MCF 10A (cell line): Measurements from ENCODE around the gene KLHL7. TPM values are rescaled to one million over a fixed set of nuclear protein-coding genes. Genes with fewer than 3 reads are reported as not detected.
A peak's percentile ranks its signal among the peaks of the same experiment; 100 is the strongest.

ENCODE experiments used
- BruUV-seq: library from RNA; stranded (reverse); fragments of 400-500 nt; replicated peaks from 2 replicates; lab custom pipeline; 2021; lab: Mats Ljungman, UMichigan
- CTCF ChIA-PET: fragments of 300-600 bp; sonication (Branson Sonifier 250); formaldehyde crosslinking; extraction: SDS; loops from one replicate; lab custom pipeline; 2021; ENCODE audit warnings: antibody characterized with exemption, inconsistent platforms; lab: Yijun Ruan, JAX
- POLR2A ChIA-PET: fragments of 300-600, 350-650 bp; sonication (Branson Sonifier 250); formaldehyde crosslinking; extraction: SDS; loops from one replicate; lab custom pipeline; 2020; ENCODE audit warnings: antibody characterized with exemption, inconsistent platforms; lab: Yijun Ruan, JAX
- DNase-seq: peaks from one replicate; pipeline ENCODE4 v3.0.0-alpha.2; 2018; ENCODE audit not compliant: unreplicated experiment
- H3K27ac Mint-ChIP-seq: one replicate; pipeline ENCODE4 v1.8.0; 2022; ENCODE audit warnings: mild to moderate bottlenecking, low read depth, mixed read lengths; ENCODE audit not compliant: unreplicated experiment
- H3K27me3 Mint-ChIP-seq: one replicate; pipeline ENCODE4 v1.8.0; 2022; ENCODE audit warnings: mixed read lengths; ENCODE audit not compliant: insufficient read depth, unreplicated experiment
- H3K36me3 Mint-ChIP-seq: one replicate; pipeline ENCODE4 v1.8.0; 2022; ENCODE audit warnings: mild to moderate bottlenecking, moderate library complexity, mixed read lengths; ENCODE audit not compliant: insufficient read depth, unreplicated experiment
- H3K4me1 Mint-ChIP-seq: one replicate; pipeline ENCODE4 v1.8.0; 2022; ENCODE audit warnings: mixed read lengths; ENCODE audit not compliant: insufficient read depth, unreplicated experiment
- H3K4me3 Mint-ChIP-seq: one replicate; pipeline ENCODE4 v1.8.0; 2022; ENCODE audit warnings: mild to moderate bottlenecking, moderate library complexity, mixed read lengths; ENCODE audit not compliant: unreplicated experiment
- H3K9me3 Mint-ChIP-seq: one replicate; pipeline ENCODE4 v1.8.0; 2022; ENCODE audit warnings: mixed read lengths; ENCODE audit not compliant: unreplicated experiment
- intact Hi-C: fragments of 100-400 bp; cut with micrococcal nuclease; formaldehyde crosslinking; loops from 2 replicates; pipeline ENCODE4 v1.14.1; 2022
- total RNA-seq: library from RNA; stranded (reverse); gene quantifications from 2 replicates; pipeline ENCODE4 v1.2.3, GENCODE V29; 2022
- TF ChIP-seq, protein P1 (sequence below): fragments of 200-600 bp; IDR thresholded peaks from one replicate; pipeline ENCODE4 v1.8.0; 2022; ENCODE audit warnings: antibody characterized with exemption, mild to moderate bottlenecking; ENCODE audit not compliant: unreplicated experiment

KLHL7 gene
- total RNA-seq, 1 experiment from 2014 or later, result 19.1 TPM

DNA sequence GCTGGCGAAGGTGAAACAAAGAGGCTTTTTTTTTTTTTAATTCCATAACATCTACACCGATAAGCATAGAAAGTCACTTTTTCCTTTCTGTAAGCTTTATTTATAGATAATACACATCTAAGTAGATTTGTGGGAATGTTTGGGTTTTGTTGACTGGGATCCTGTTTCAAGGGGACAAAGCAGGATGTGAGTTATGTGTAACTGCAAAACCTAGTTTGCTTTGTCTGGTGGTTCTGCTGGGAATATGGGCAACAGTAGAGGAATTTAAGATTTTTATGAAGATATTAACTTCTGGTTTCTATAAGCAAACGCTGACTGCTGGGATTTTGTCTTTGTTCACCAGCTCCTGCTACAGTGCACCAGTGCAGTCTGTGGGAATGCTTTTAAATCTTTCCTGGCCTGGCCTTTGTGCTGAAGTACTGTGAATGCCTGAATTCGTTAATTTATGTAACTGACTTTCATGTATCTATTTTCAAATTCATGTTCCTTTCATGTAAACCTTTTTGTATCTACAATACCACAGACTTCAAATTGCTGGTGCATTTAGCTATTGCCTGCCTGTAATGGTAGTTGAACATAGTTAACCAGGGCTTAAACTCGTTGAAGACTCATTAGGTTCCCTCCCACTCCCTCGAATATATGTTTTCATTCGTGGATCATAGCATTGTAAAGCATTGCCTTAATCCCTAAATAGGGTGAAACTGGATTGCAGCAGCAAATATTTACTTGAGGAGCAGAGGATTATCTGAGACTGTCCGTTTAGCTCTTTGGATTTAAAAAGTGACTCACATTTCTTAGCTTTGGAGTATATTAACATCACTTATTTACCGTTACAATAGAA is 1.5 kb downstream of the KLHL7 start:
- peaks cover 34% of the 10 kb centered on the region for H3K4me1 Mint-ChIP-seq

DNA sequence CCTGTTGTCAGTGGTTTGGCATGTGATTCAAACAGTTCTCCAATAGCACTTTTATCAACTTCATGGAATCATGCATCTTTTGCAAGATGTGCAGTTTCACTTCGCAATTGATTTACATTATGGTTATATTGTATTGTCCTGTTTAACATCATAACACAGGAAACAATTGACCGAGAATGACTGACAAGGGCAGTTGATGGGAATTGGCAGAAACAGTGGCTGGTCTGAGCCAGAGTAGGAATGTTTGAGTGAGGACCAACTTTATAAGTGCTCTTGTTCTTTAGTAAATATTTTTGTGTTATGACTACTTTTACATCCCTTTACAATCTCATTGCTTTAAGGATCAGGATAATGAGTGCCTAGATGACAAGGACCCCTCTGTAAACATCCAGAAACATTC is 2.2 kb downstream of the KLHL7 start:
- ChIA-PET CTCF (interaction anchor here (0.6 to 1.2 kb wide), 3 partner anchors 9 to 443 kb away, joined by 3 to 5 read pairs (median 4); no protein-coding TSS in a partner anchor), POLR2A (interaction anchor here (0.8 to 4.6 kb wide), 10 partner anchors 8 to 421 kb away, joined by 3 to 99 read pairs (median 12); partner anchors contain the start of gene NUP42)
- no peak for DNase-seq
- Mint-ChIP-seq H3K4me3 (peak overlapping the region; percentile 94), H3K9me3 (no peaks in the 10 kb centered on the region), H3K36me3 (no peaks in the 10 kb centered on the region), H3K27ac (no peak overlapping the region), H3K27me3 (no peaks in the 10 kb centered on the region), H3K4me1 (peaks cover 34% of the 10 kb centered on the region)
- TF ChIP-seq, protein P1, sequence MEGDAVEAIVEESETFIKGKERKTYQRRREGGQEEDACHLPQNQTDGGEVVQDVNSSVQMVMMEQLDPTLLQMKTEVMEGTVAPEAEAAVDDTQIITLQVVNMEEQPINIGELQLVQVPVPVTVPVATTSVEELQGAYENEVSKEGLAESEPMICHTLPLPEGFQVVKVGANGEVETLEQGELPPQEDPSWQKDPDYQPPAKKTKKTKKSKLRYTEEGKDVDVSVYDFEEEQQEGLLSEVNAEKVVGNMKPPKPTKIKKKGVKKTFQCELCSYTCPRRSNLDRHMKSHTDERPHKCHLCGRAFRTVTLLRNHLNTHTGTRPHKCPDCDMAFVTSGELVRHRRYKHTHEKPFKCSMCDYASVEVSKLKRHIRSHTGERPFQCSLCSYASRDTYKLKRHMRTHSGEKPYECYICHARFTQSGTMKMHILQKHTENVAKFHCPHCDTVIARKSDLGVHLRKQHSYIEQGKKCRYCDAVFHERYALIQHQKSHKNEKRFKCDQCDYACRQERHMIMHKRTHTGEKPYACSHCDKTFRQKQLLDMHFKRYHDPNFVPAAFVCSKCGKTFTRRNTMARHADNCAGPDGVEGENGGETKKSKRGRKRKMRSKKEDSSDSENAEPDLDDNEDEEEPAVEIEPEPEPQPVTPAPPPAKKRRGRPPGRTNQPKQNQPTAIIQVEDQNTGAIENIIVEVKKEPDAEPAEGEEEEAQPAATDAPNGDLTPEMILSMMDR, result no peak
- BruUV-seq, result no TSS peak
- intact Hi-C loops, result no loop called here

More for the DNA sequence above, 1.5 kb downstream of the KLHL7 start:
- intact Hi-C loops, result no loop called here
- CTCF ChIA-PET, result interaction anchor here (0.6 to 2.0 kb wide), 11 partner anchors 9 to 548 kb away, joined by 3 to 14 read pairs (median 4); no protein-coding TSS in a partner anchor
- Mint-ChIP-seq H3K4me3 (peak overlapping the region; percentile 94), H3K27me3 (no peaks in the 10 kb centered on the region), H3K9me3 (no peaks in the 10 kb centered on the region), H3K36me3 (no peaks in the 10 kb centered on the region), H3K27ac (peak overlapping the region; percentile 96)
- POLR2A ChIA-PET, result interaction anchor here (0.6 to 4.6 kb wide), 28 partner anchors 9 to 424 kb away, joined by 3 to 99 read pairs (median 5); partner anchors contain the start of genes NUP42 and TOMM7
- TSS peak; percentile 32 for BruUV-seq
- DNase-seq, result no peak
- TF ChIP-seq, protein P1, result no peak

DNA sequence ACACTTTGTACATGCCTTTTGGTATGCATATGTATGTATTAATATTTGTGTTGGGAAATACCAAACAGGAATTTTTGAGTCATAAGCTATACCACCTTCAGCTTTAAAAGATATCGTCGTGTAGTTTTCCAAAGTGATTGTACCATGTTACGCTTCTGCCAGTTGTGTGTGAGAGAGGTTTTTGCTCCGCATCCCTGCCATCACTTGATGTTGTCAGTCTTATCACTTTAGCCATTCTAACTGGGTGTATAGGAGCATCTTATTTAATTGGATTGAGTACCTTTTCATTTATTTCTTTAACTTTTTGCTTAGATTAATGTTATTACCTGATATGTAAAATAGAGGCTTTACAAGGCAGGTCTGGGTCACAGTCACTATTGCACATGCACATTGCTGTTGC is 3.4 kb downstream of the KLHL7 start:
- no peak overlapping the region for H3K27ac Mint-ChIP-seq
- peaks cover 34% of the 10 kb centered on the region for H3K4me1 Mint-ChIP-seq
- no peaks in the 10 kb centered on the region for H3K9me3 Mint-ChIP-seq
- ChIA-PET CTCF (interaction anchor here (0.6 to 1.0 kb wide), 3 partner anchors 53 to 1182 kb away, joined by 3 to 5 read pairs (median 3); no protein-coding TSS in a partner anchor), POLR2A (interaction anchor here (1.2 to 4.6 kb wide), 3 partner anchors 7 to 73 kb away, joined by 3 to 99 read pairs (median 55); partner anchors contain the start of gene NUP42)
- DNase-seq, result no peak
- no TSS peak for BruUV-seq
- no peak overlapping the region for H3K4me3 Mint-ChIP-seq
- TF ChIP-seq, protein P1, result no peak
- intact Hi-C loops, result no loop called here
- no peaks in the 10 kb centered on the region for H3K27me3 Mint-ChIP-seq
- H3K36me3 Mint-ChIP-seq, result no peaks in the 10 kb centered on the region

DNA sequence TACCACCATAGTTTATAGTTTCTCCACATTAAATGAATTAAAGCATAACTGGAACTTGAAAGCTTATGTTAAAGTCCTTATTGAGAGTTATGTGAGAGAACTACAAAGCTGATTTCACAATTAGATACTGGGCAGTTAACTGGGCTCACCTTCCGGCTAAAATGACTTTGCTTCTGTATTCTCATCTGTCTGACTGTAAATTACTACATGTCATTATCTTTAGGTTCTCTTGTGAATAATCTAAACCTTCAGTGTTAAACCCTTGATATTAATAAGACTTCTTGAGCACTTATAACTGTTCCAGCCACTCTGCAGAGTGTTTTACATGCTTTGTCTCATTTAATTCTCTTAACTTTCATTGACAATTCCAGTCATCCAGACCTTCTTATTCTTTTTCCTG is 3.9 kb downstream of the KLHL7 start:
- H3K4me3 Mint-ChIP-seq, result no peak overlapping the region
- H3K9me3 Mint-ChIP-seq, result no peaks in the 10 kb centered on the region
- no peak for DNase-seq
- TF ChIP-seq, protein P1, result no peak
- intact Hi-C loops, result no loop called here
- CTCF ChIA-PET, result interaction anchor here (0.6 to 1.1 kb wide), 4 partner anchors 26 to 1182 kb away, joined by 3 read pairs; no protein-coding TSS in a partner anchor
- no peaks in the 10 kb centered on the region for H3K36me3 Mint-ChIP-seq
- BruUV-seq, result no TSS peak
- peaks cover 34% of the 10 kb centered on the region for H3K4me1 Mint-ChIP-seq
- H3K27ac Mint-ChIP-seq, result no peak overlapping the region
- POLR2A ChIA-PET, result interaction anchor here (1.2 to 4.6 kb wide), 3 partner anchors 7 to 73 kb away, joined by 3 to 99 read pairs (median 55); partner anchors contain the start of gene NUP42
- H3K27me3 Mint-ChIP-seq, result no peaks in the 10 kb centered on the region
